Nephron progenitor cell (in vitro differentiated cells): ENCODE results near the gene ATP1A3.

Experiments
- DNase-seq: peaks from one replicate; pipeline ENCODE4 v3.0.0; 2021
- H3K27ac Mint-ChIP-seq: 2 replicates; pipeline ENCODE4 v1.8.0; 2021; ENCODE audit warnings: mild to moderate bottlenecking, moderate library complexity, mixed read lengths
- H3K27me3 Mint-ChIP-seq: 2 replicates; pipeline ENCODE4 v1.8.0; 2021; ENCODE audit warnings: mild to moderate bottlenecking, low read depth, mixed read lengths; ENCODE audit not compliant: poor library complexity
- H3K36me3 Mint-ChIP-seq: 2 replicates; pipeline ENCODE4 v1.8.0; 2021; ENCODE audit warnings: low read depth, mixed read lengths
- H3K4me1 Mint-ChIP-seq: 2 replicates; pipeline ENCODE4 v1.8.0; 2021; ENCODE audit warnings: mixed read lengths
- H3K4me3 Mint-ChIP-seq: 2 replicates; pipeline ENCODE4 v1.8.0; 2021; ENCODE audit warnings: mild to moderate bottlenecking, moderate library complexity, mixed read lengths
- H3K9me3 Mint-ChIP-seq: 2 replicates; pipeline ENCODE4 v1.8.0; 2021; ENCODE audit warnings: mild to moderate bottlenecking, moderate library complexity, mixed read lengths
- TF ChIP-seq, protein P1 (sequence below): fragments of 200-600 bp; sonication (generic); IDR thresholded peaks from 2 replicates; pipeline ENCODE4 v1.5.0; 2021; ENCODE audit warnings: antibody characterized with exemption

The ATP1A3 gene

DNA sequence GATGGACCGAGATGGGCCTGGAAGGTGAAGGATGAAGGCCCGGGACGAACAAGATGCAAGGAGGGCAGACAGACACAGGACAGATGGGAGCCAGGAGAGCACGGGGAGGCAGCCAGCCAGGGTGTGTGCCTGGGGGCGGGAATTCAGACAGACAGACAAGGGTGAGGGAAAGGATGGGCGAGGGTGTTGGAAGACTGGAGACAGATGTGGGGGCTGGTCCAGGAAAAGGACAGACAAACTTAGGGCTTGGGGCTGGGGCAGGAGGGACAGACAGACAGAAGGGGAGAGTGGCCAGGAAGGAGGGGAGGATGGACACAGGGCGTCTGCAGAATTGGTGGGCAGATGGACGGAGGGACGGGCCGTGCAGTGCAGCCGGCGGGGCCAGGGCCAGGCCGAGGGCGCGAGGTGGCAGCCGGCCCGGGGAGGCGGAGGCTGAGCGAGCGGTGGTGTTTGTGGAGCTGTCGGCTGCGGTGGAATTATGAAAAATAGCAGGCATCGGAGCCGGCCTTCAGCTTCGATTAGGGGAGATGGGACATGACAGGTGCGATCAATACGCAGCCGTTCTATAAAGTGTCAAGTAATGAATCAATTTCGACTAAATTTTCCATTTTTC lies 61.2 kb downstream of the ATP1A3 start:
- H3K4me1 Mint-ChIP-seq, result peaks cover 75% of the 10 kb centered on the region
- H3K36me3 Mint-ChIP-seq, result no peaks in the 10 kb centered on the region
- no peak overlapping the region for H3K27ac Mint-ChIP-seq
- no peaks in the 10 kb centered on the region for H3K9me3 Mint-ChIP-seq
- DNase-seq, result no peak
- no peaks in the 10 kb centered on the region for H3K27me3 Mint-ChIP-seq
- no peak overlapping the region for H3K4me3 Mint-ChIP-seq
- TF ChIP-seq, protein P1, sequence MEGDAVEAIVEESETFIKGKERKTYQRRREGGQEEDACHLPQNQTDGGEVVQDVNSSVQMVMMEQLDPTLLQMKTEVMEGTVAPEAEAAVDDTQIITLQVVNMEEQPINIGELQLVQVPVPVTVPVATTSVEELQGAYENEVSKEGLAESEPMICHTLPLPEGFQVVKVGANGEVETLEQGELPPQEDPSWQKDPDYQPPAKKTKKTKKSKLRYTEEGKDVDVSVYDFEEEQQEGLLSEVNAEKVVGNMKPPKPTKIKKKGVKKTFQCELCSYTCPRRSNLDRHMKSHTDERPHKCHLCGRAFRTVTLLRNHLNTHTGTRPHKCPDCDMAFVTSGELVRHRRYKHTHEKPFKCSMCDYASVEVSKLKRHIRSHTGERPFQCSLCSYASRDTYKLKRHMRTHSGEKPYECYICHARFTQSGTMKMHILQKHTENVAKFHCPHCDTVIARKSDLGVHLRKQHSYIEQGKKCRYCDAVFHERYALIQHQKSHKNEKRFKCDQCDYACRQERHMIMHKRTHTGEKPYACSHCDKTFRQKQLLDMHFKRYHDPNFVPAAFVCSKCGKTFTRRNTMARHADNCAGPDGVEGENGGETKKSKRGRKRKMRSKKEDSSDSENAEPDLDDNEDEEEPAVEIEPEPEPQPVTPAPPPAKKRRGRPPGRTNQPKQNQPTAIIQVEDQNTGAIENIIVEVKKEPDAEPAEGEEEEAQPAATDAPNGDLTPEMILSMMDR, result no peak

DNA sequence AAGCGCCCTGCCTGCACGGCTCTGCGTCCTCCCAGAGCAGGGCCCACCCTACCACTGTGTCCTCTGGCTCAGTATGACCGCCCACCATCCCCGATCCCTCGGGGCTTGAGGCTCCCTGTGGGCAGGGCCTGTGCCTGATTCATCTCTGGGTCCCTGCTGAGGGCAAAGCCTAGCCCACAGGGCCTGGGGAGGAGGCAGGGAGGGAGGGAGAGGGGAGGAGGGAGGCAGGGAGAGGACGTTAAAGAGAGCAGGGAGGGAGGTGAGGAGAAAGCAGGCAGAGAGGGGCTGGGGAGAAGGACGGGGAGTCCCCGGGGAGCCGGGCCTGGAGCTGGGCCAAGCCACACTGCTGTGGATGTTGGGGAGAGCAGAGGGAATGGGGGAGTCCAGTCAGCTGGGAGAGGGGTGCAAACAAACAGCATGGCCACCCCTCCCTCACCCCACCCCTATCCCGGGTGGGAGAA lies 61.7 kb downstream of the ATP1A3 start:
- Mint-ChIP-seq H3K36me3 (no peaks in the 10 kb centered on the region), H3K9me3 (no peaks in the 10 kb centered on the region)

DNA sequence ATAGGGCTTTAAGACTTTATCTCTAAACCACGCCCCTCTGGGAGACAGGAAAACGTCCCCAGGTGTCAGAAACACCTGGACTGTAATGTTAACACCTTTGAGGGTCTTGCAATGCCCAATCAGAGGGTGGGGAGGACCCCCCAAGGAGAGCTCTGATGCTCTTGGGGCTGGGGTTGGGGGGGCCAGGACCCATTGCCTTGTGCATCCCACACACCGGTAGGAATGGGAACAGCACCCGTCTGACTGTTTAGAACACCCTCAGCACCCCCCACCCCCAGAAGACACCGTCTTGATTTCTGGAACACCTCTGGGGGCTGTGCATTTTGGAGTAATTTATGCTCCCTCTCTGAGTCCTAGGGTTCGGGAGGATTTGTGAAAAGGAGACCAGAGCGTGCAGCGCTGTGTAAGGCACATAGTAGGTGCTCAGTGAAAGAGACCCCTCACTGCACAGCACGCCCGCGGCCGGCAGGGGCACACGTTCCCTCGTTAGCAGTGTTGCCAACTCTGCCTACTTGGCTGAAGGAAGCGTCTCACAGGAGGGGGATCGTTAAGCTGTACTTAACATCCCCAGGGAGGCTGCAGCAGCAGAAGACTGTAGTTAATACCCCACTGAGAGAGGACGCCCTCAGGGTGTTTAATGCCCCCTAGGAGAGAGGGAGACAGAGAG lies 63.0 kb downstream of the ATP1A3 start:
- Mint-ChIP-seq H3K4me1 (peaks cover 59% of the 10 kb centered on the region), H3K9me3 (no peaks in the 10 kb centered on the region), H3K27me3 (no peaks in the 10 kb centered on the region), H3K27ac (no peak overlapping the region), H3K36me3 (no peaks in the 10 kb centered on the region), H3K4me3 (no peak overlapping the region)
- TF ChIP-seq, protein P1, result peak; percentile 31
- no peak for DNase-seq

More for the DNA sequence above, 61.7 kb downstream of the ATP1A3 start:
- H3K27ac Mint-ChIP-seq, result no peak overlapping the region
- H3K27me3 Mint-ChIP-seq, result no peaks in the 10 kb centered on the region
- peaks cover 70% of the 10 kb centered on the region for H3K4me1 Mint-ChIP-seq
- TF ChIP-seq, protein P1, result no peak
- H3K4me3 Mint-ChIP-seq, result no peak overlapping the region
- DNase-seq, result no peak

DNA sequence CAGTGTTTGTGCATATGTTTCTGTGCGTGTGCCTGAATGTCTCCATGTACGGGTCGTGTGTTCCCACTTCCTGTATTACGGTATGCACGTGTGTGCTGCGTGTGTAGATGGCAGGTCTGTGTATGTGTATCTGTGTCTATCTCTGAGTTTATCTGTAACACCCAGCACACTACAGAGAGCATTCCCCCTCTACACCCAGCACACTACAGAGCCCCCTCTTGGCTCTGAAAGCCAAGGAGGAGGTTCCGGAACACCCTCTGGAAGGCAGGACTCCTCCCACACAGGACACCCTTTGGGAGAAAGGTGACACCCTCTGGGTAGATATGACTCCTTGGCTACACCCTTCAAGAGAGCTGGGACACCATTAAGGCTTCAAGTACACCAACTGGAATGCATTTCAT lies 63.7 kb downstream of the ATP1A3 start:
- Mint-ChIP-seq H3K9me3 (no peaks in the 10 kb centered on the region), H3K36me3 (no peaks in the 10 kb centered on the region), H3K27ac (no peak overlapping the region), H3K4me1 (peaks cover 54% of the 10 kb centered on the region), H3K4me3 (peak overlapping the region; percentile 15), H3K27me3 (no peaks in the 10 kb centered on the region)
- TF ChIP-seq, protein P1, result no peak
- no peak for DNase-seq

DNA sequence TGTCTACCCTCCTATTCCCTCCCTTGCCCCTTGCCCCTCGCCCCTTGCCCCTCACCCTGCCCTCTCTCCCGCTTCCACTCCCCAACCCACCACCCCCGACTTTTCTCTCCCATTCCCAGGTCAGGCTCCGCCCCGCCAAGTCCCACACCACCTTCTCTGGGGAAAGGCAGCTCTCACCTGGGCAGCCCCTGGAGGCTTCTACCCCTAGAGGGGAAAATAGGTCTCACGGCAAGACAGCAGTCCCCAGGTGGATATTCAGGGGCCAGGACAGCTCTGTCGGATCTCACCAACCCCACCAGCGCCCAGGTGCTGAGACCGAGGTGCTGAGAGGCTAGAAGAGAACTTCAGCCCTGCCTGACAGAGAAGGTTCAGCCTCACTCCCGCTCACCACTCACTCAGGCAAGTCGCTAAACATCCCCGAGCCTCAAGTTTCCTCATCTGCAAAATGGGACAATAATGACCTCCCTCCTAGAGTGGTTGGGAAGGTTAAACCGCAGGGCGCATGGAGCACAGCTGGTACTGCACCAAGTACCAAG lies 64.4 kb downstream of the ATP1A3 start:
- Mint-ChIP-seq H3K27me3 (no peaks in the 10 kb centered on the region), H3K36me3 (no peaks in the 10 kb centered on the region), H3K27ac (no peak overlapping the region), H3K9me3 (no peaks in the 10 kb centered on the region), H3K4me3 (peak overlapping the region; percentile 15), H3K4me1 (peaks cover 47% of the 10 kb centered on the region)
- DNase-seq, result no peak
- TF ChIP-seq, protein P1, result no peak
